Mucosa of rectum (tissue), 2 donors: Measurements from ENCODE around the gene ST8SIA3.
"Not testable (repeated sequence)": the region's sequence is repeated elsewhere in the genome, so short reads cannot be mapped to it uniquely, and the experiment has no call there.

Experiments used
- H3K27ac ChIP-seq, 2 donors: one replicate each; pipeline ENCODE4 v1.7.0; 2013; ENCODE audit warnings: inconsistent platforms in 2 of 2, low read depth in 2 of 2, low read length in 2 of 2
- H3K27me3 ChIP-seq, 2 donors: one replicate each; pipeline ENCODE4 v1.7.0; 2013; ENCODE audit warnings: low read length in 2 of 2; ENCODE audit not compliant: control insufficient read depth in 2 of 2, insufficient read depth in 2 of 2
- H3K36me3 ChIP-seq, 2 donors: one replicate each; pipeline ENCODE4 v1.7.0; 2013; ENCODE audit warnings: low read length in 2 of 2; ENCODE audit not compliant: control insufficient read depth in 2 of 2, insufficient read depth in 2 of 2
- H3K4me1 ChIP-seq, 2 donors: one replicate each; pipeline ENCODE4 v1.7.0; 2013; ENCODE audit warnings: low read length in 2 of 2, mild to moderate bottlenecking in 1 of 2; ENCODE audit not compliant: control insufficient read depth in 2 of 2, insufficient read depth in 2 of 2
- H3K4me3 ChIP-seq, 2 donors: one replicate each; pipeline ENCODE4 v1.7.0; 2013; ENCODE audit warnings: low read length in 2 of 2
- H3K9ac ChIP-seq, 2 donors: one replicate each; pipeline ENCODE4 v1.7.0; 2013; ENCODE audit warnings: low read length in 2 of 2, low read depth in 1 of 2, mild to moderate bottlenecking in 1 of 2
- H3K9me3 ChIP-seq, 2 donors: one replicate each; pipeline ENCODE4 v1.7.0; 2013; ENCODE audit warnings: low read length in 2 of 2; ENCODE audit not compliant: control insufficient read depth in 2 of 2
- donor health status: healthy.
- donor health status: Normal muscosa, but diverticular disease.

The ST8SIA3 gene

GRCh38 chr18:57359433-57359832, 7.1 kb downstream of the ST8SIA3 start:
- Histone ChIP-seq H3K4me1 (no peaks in the 10 kb centered on the region), H3K36me3 (no peaks in the 10 kb centered on the region), H3K27ac (no peak overlapping the region), H3K4me3 (no peak overlapping the region), H3K9me3 (no peaks in the 10 kb centered on the region), H3K27me3 (peaks cover 0 to 6% of the 10 kb centered on the region in 2 donors), H3K9ac (no peak overlapping the region)

- H3K4me1 ChIP-seq = no peaks in the 10 kb centered on the region
- no peak overlapping the region for H3K9ac ChIP-seq
- no peak overlapping the region for H3K27ac ChIP-seq
- H3K4me3 ChIP-seq = no peak overlapping the region
- no peaks in the 10 kb centered on the region for H3K27me3 ChIP-seq
- H3K36me3 ChIP-seq = no peaks in the 10 kb centered on the region
- no peaks in the 10 kb centered on the region for H3K9me3 ChIP-seq
Observed at GRCh38 chr18:57362714-57363113, 10.4 kb downstream of the ST8SIA3 start.

GRCh38 chr18:57364460-57364859, 12.1 kb downstream of the ST8SIA3 start:
- no peaks in the 10 kb centered on the region for H3K9me3 ChIP-seq
- H3K4me3 ChIP-seq = no peak overlapping the region

GRCh38 chr18:57366528-57367081, 14.2 kb downstream of the ST8SIA3 start:
- Histone ChIP-seq H3K9me3 (no peaks in the 10 kb centered on the region), H3K4me3 (no peak overlapping the region), H3K27me3 (no peaks in the 10 kb centered on the region), H3K36me3 (no peaks in the 10 kb centered on the region), H3K27ac (no peak overlapping the region), H3K9ac (no peak overlapping the region), H3K4me1 (no peaks in the 10 kb centered on the region)

More at GRCh38 chr18:57364460-57364859, 12.1 kb downstream of the ST8SIA3 start:
- Histone ChIP-seq H3K4me1 (no peaks in the 10 kb centered on the region), H3K36me3 (no peaks in the 10 kb centered on the region), H3K27ac (no peak overlapping the region), H3K27me3 (no peaks in the 10 kb centered on the region), H3K9ac (no peak overlapping the region)

- Histone ChIP-seq H3K9ac (no peak overlapping the region), H3K4me1 (no peaks in the 10 kb centered on the region)
Observed at GRCh38 chr18:57372444-57372843, 20.1 kb downstream of the ST8SIA3 start.

DNA sequence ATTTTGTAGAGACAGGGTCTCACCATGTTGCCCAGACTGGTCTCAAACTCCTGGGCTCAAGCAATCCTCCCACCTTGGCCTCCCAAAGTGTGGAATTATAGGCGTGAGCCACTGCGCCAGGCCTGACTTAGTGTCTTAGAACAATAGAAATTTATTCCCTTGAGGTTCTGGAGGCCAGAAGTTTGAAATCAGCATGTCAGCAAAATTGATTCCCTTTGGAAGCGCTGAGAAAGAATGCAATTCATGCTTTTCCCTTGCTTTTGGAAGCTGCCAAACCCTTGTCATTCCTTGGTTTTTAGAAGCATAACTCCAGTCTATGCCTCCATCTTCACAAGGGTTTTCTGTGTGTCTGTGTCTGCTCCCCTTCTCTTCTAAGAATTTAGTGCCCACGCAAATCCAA, 20.7 kb downstream of the ST8SIA3 start:
- Histone ChIP-seq H3K27ac (no peak overlapping the region), H3K27me3 (peaks cover 0 to 4% of the 10 kb centered on the region in 2 donors), H3K9me3 (no peaks in the 10 kb centered on the region), H3K4me1 (no peaks in the 10 kb centered on the region), H3K9ac (no peak overlapping the region), H3K4me3 (no peak overlapping the region), H3K36me3 (no peaks in the 10 kb centered on the region)

More at GRCh38 chr18:57372444-57372843, 20.1 kb downstream of the ST8SIA3 start:
- Histone ChIP-seq H3K9me3 (no peaks in the 10 kb centered on the region), H3K27me3 (peaks cover 0 to 4% of the 10 kb centered on the region in 2 donors), H3K36me3 (no peaks in the 10 kb centered on the region), H3K4me3 (no peak overlapping the region), H3K27ac (no peak overlapping the region)

- peaks cover 0 to 4% of the 10 kb centered on the region in 2 donors for H3K27me3 ChIP-seq
- no peaks in the 10 kb centered on the region for H3K4me1 ChIP-seq
- no peak overlapping the region for H3K27ac ChIP-seq
- H3K36me3 ChIP-seq = no peaks in the 10 kb centered on the region
- H3K9me3 ChIP-seq = no peaks in the 10 kb centered on the region
- H3K9ac ChIP-seq = no peak overlapping the region
- H3K4me3 ChIP-seq = no peak overlapping the region
Observed at GRCh38 chr18:57376503-57376902, 24.1 kb downstream of the ST8SIA3 start.

GRCh38 chr18:57389271-57389670, 36.9 kb downstream of the ST8SIA3 start:
- H3K4me1 ChIP-seq = no peaks in the 10 kb centered on the region
- H3K9me3 ChIP-seq = no peaks in the 10 kb centered on the region
- no peaks in the 10 kb centered on the region for H3K36me3 ChIP-seq
- H3K9ac ChIP-seq = no peak overlapping the region
- H3K27ac ChIP-seq = no peak overlapping the region
- peaks cover 0 to 2% of the 10 kb centered on the region in 2 donors for H3K27me3 ChIP-seq
- H3K4me3 ChIP-seq = no peak overlapping the region

GRCh38 chr18:57390044-57390443, 37.7 kb downstream of the ST8SIA3 start:
- H3K9ac ChIP-seq = no peak overlapping the region
- H3K36me3 ChIP-seq = no peaks in the 10 kb centered on the region
- no peak overlapping the region for H3K27ac ChIP-seq
- no peaks in the 10 kb centered on the region for H3K4me1 ChIP-seq
- no peaks in the 10 kb centered on the region for H3K9me3 ChIP-seq
- H3K4me3 ChIP-seq = no peak overlapping the region
- H3K27me3 ChIP-seq = peaks cover 0 to 2% of the 10 kb centered on the region in 2 donors

- H3K4me3 ChIP-seq, H3K9me3 ChIP-seq, H3K27me3 ChIP-seq, H3K4me1 ChIP-seq, H3K36me3 ChIP-seq, H3K27ac ChIP-seq, H3K9ac ChIP-seq: not testable (repeated sequence)
Observed at GRCh38 chr18:57394749-57395148, 42.4 kb downstream of the ST8SIA3 start.

- not testable (repeated sequence) for H3K27ac ChIP-seq, H3K9ac ChIP-seq, H3K36me3 ChIP-seq, H3K4me1 ChIP-seq, H3K4me3 ChIP-seq, H3K9me3 ChIP-seq, H3K27me3 ChIP-seq
Observed at GRCh38 chr18:57396831-57397230, 44.5 kb downstream of the ST8SIA3 start.
